A673 (cell line): Measurements from ENCODE around the gene EHD4. TPM values are rescaled to one million over a fixed set of nuclear protein-coding genes. Genes with fewer than 3 reads are reported as not detected.

ENCODE experiments used
- BruUV-seq: library from RNA; stranded (reverse); fragments of 400-500 nt; replicated peaks from 2 replicates; lab custom pipeline; 2021; lab: Mats Ljungman, UMichigan
- CTCF ChIA-PET: fragments of 300-600 bp; sonication (Branson Sonifier 250); formaldehyde crosslinking; loops from one replicate; lab custom pipeline; 2022; ENCODE audit warnings: antibody characterized with exemption; lab: Charles Lee
- POLR2A ChIA-PET: fragments of 300-600 bp; sonication (Branson Sonifier 250); formaldehyde crosslinking; loops from one replicate; lab custom pipeline; 2022; ENCODE audit warnings: antibody characterized with exemption; ENCODE audit not compliant: low non-redundant PET; lab: Charles Lee
- DNase-seq: peaks from one replicate; pipeline ENCODE4 v3.0.0-alpha.2; 2015; ENCODE audit warnings: low spot score
- H3K27ac ChIP-seq: fragments of 200-600 bp; sonication (generic); 2 replicates; pipeline ENCODE4 v1.5.1; 2016; ENCODE audit warnings: mixed run types, low read depth, mild to moderate bottlenecking, mixed read lengths, antibody characterized with exemption, low read length; ENCODE audit not compliant: poor library complexity, severe bottlenecking
- H3K27me3 ChIP-seq: fragments of 200-600 bp; sonication (generic); replicated peaks from 2 replicates; pipeline ENCODE4 v1.6.1; 2017; ENCODE audit warnings: mixed run types, low read depth, mild to moderate bottlenecking, mixed read lengths, antibody characterized with exemption, low read length; ENCODE audit not compliant: insufficient read depth, poor library complexity
- H3K36me3 ChIP-seq: fragments of 200-600 bp; sonication (generic); 2 replicates; pipeline ENCODE4 v1.6.1; 2016; ENCODE audit warnings: mixed run types, mild to moderate bottlenecking, mixed read lengths, antibody characterized with exemption, low read length; ENCODE audit not compliant: insufficient read depth, poor library complexity, severe bottlenecking
- H3K4me1 ChIP-seq: fragments of 200-600 bp; sonication (generic); 2 replicates; pipeline ENCODE4 v1.6.1; 2017; ENCODE audit warnings: mixed run types, mild to moderate bottlenecking, mixed read lengths, antibody characterized with exemption, low read length; ENCODE audit not compliant: insufficient read depth, poor library complexity, severe bottlenecking
- H3K4me3 ChIP-seq: fragments of 200-600 bp; sonication (generic); 2 replicates; pipeline ENCODE4 v1.5.1; 2016; ENCODE audit warnings: low read depth, mixed run types, mild to moderate bottlenecking, mixed read lengths, low read length; ENCODE audit not compliant: poor library complexity, severe bottlenecking
- H3K9me3 ChIP-seq: fragments of 200-600 bp; sonication (generic); 2 replicates; pipeline ENCODE4 v1.6.1; 2016; ENCODE audit warnings: mixed run types, low read depth, mild to moderate bottlenecking, mixed read lengths, antibody characterized with exemption, low read length; ENCODE audit not compliant: poor library complexity, severe bottlenecking
- EZH2 ChIP-seq: fragments of 200-600 bp; sonication (generic); IDR thresholded peaks from 2 replicates; pipeline ENCODE4 v1.6.1; 2017; ENCODE audit warnings: borderline replicate concordance, low read depth, mild to moderate bottlenecking, mixed read lengths, antibody characterized with exemption, low read length; ENCODE audit not compliant: poor library complexity, severe bottlenecking
- intact Hi-C: fragments of 100-400 bp; cut with micrococcal nuclease; formaldehyde crosslinking; loops from one replicate; pipeline ENCODE4 v1.10.0; 2022; ENCODE audit not compliant: unreplicated experiment
- total RNA-seq: library from RNA; stranded (reverse); gene quantifications from 2 replicates; pipeline ENCODE4 v1.2.3, GENCODE V29; 2021
- TF ChIP-seq, protein P1 (sequence below): fragments of 300-800, 200-600 bp; sonication (generic); conservative IDR thresholded peaks from 2 replicates; pipeline ENCODE4 v1.5.1; 2017; ENCODE audit warnings: low read depth, mild to moderate bottlenecking, antibody characterized with exemption, low read length, moderate library complexity, mixed read lengths

The EHD4 gene
- total RNA-seq, 1 experiment from 2014 or later, result 29.4 TPM

DNA sequence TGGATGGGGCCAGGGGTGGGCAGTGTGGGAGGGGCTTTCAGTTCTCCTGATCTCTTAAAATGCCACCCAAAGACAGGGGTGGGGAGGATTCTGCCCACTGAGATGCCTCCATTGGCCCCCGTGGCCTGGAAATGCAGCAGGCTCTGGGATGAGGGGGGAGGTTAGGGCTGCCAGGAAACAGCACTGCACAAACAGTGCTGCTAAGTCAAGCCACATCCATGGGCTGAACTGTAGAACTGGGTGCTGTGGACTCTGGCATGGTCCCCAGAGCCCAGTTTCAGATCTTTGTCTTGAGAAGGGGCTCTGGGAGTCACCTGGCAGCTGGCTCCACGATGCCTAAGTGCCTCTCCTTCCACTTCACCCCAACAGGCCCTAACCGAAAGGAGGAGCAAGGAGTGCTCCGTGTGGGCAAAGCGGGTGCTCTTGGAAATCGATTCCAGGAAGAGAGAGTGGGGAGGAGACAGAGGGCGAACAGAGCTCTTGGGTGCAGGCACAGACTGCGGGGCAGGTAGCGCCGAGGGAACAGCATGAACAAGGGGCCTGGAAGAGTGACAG is 40.6 kb upstream of the EHD4 start:
- H3K27me3 ChIP-seq, result no peaks in the 10 kb centered on the region
- no peaks in the 10 kb centered on the region for H3K9me3 ChIP-seq
- DNase-seq, result no peak
- H3K4me1 ChIP-seq, result no peaks in the 10 kb centered on the region
- ChIA-PET CTCF (no interaction called here), POLR2A (no interaction called here)
- no peak overlapping the region for H3K4me3 ChIP-seq
- no peak for TF ChIP-seq EZH2
- TF ChIP-seq, protein P1, sequence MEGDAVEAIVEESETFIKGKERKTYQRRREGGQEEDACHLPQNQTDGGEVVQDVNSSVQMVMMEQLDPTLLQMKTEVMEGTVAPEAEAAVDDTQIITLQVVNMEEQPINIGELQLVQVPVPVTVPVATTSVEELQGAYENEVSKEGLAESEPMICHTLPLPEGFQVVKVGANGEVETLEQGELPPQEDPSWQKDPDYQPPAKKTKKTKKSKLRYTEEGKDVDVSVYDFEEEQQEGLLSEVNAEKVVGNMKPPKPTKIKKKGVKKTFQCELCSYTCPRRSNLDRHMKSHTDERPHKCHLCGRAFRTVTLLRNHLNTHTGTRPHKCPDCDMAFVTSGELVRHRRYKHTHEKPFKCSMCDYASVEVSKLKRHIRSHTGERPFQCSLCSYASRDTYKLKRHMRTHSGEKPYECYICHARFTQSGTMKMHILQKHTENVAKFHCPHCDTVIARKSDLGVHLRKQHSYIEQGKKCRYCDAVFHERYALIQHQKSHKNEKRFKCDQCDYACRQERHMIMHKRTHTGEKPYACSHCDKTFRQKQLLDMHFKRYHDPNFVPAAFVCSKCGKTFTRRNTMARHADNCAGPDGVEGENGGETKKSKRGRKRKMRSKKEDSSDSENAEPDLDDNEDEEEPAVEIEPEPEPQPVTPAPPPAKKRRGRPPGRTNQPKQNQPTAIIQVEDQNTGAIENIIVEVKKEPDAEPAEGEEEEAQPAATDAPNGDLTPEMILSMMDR, result no peak
- H3K36me3 ChIP-seq, result no peaks in the 10 kb centered on the region
- BruUV-seq, result no TSS peak
- intact Hi-C loops, result no loop called here
- H3K27ac ChIP-seq, result no peak overlapping the region

DNA sequence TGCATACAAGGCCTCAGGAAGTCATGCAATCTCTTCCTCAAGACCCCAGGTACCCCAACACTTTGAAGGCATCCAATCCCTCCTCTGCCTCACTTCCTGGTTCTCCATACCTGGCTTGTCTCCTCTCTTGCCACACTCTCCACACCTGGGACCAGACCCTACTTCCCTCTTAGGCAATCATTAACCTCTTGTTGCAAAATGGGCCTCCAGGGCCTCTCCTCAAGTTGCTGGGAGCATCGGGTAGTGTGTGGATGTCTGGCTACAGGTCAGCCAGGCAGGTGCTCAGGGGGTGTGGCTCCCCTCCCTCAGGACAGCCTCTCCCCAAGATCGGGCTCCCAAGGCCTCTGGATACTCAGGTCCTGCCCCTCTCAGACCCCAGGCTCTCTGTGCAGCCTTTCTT is 39.9 kb upstream of the EHD4 start:
- BruUV-seq, result no TSS peak
- intact Hi-C loops, result no loop called here
- CTCF ChIA-PET, result no interaction called here

DNA sequence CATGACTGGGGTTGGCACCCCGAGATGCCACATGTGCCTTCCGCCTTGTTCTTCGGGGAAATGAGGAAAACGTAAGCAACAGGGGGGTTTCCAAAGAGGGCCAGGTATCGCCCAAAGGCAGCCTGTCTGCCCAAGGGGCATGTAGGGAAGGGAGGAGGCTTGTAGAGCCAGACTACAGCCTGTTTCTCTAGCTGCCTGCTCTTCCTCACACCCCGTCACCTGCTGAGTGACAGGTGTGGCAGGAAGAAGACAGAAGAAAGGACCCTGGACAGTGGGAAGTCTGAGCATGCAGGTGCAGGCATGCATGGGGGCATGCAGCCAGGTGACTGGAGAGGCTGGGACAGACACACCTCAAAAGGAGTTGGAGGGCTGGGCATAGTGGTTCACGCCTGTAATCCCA is 38.7 kb upstream of the EHD4 start:
- H3K4me1 ChIP-seq, result no peaks in the 10 kb centered on the region
- ChIA-PET CTCF (no interaction called here), POLR2A (no interaction called here)
- DNase-seq, result no peak
- H3K36me3 ChIP-seq, result no peaks in the 10 kb centered on the region
- TF ChIP-seq, protein P1, result no peak
- TF ChIP-seq EZH2, result no peak
- H3K27ac ChIP-seq, result no peak overlapping the region
- no peak overlapping the region for H3K4me3 ChIP-seq
- intact Hi-C loops, result no loop called here
- H3K27me3 ChIP-seq, result no peaks in the 10 kb centered on the region
- BruUV-seq, result no TSS peak
- no peaks in the 10 kb centered on the region for H3K9me3 ChIP-seq

More for the DNA sequence above, 39.9 kb upstream of the EHD4 start:
- POLR2A ChIA-PET, result no interaction called here
- TF ChIP-seq, protein P1, result no peak
- no peak for TF ChIP-seq EZH2
- Histone ChIP-seq H3K9me3 (no peaks in the 10 kb centered on the region), H3K4me1 (no peaks in the 10 kb centered on the region), H3K4me3 (no peak overlapping the region), H3K27ac (no peak overlapping the region), H3K36me3 (no peaks in the 10 kb centered on the region), H3K27me3 (no peaks in the 10 kb centered on the region)
- DNase-seq, result no peak
